HepG2 (cell line): Measurements from ENCODE around the gene MTRFR.

Source experiments
- GTF2F1 ChIP-seq: fragments of 150-350 bp; IDR thresholded peaks from 2 replicates; pipeline ENCODE4 v1.6.1; 2014; ENCODE audit warnings: low read length
- LCORL ChIP-seq, 2 experiments: fragments of 450-650 bp in 1 of 2; sonication (generic) in 1 of 2; formaldehyde crosslinking in 1 of 2; IDR thresholded peaks; 2 replicates each; pipeline versions ENCODE4 v1.5.0 to v1.6.1; 2017 to 2020; ENCODE audit warnings: antibody characterized with exemption in 1 of 2, missing genetic modification reagents in 1 of 2
- SPEN ChIP-seq: sonication (generic); formaldehyde crosslinking; IDR thresholded peaks from 2 replicates; pipeline ENCODE4 v1.5.1; 2020; ENCODE audit warnings: low read depth, mild to moderate bottlenecking, missing genetic modification reagents
- ZFY ChIP-seq: sonication (generic); formaldehyde crosslinking; IDR thresholded peaks from 2 replicates; pipeline ENCODE4 v1.4.0; 2020; ENCODE audit warnings: missing genetic modification reagents
- ZNF501 ChIP-seq: sonication (generic); formaldehyde crosslinking; IDR thresholded peaks from 2 replicates; pipeline ENCODE4 v1.5.1; 2020; ENCODE audit warnings: mild to moderate bottlenecking, moderate library complexity, missing genetic modification reagents
- TF ChIP-seq, protein P1 (sequence below): sonication (generic); formaldehyde crosslinking; IDR thresholded peaks from 2 replicates; pipeline ENCODE4 v1.4.0; 2020; ENCODE audit warnings: missing genetic modification reagents

DNA sequence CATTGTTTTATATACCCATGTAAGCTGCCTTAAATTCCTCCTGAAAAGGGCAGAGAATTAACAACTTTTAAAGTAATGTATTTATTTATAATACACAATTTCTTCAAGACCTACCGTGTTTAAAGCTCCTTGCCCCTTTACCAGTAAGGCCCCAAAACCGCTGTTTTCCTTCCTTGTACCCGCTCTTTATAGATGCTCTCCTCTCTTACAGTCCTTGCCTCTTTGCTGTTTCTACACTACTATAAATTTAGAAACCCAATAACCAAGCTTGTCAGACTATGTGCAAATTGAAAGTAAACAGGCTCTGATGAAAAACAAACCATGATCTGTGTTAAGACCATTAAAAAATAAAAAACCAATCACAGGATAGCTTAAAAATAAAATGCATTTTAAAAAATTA lies 4.2 kb upstream of the MTRFR start:
- TF ChIP-seq SPEN (CRISPR knock-in tag) (no peak), LCORL (IDR thresholded peaks at IDR 0.05) (no peak), LCORL (CRISPR knock-in tag; IDR thresholded peaks at IDR 0.05) (no peak), GTF2F1 (no peak), ZNF501 (CRISPR knock-in tag) (no peak), ZFY (CRISPR knock-in tag) (no peak)
- TF ChIP-seq, protein P1, sequence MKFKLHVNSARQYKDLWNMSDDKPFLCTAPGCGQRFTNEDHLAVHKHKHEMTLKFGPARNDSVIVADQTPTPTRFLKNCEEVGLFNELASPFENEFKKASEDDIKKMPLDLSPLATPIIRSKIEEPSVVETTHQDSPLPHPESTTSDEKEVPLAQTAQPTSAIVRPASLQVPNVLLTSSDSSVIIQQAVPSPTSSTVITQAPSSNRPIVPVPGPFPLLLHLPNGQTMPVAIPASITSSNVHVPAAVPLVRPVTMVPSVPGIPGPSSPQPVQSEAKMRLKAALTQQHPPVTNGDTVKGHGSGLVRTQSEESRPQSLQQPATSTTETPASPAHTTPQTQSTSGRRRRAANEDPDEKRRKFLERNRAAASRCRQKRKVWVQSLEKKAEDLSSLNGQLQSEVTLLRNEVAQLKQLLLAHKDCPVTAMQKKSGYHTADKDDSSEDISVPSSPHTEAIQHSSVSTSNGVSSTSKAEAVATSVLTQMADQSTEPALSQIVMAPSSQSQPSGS (CRISPR knock-in tag): no peak
